Large intestine (tissue), 3 donors: Measurements from ENCODE around the gene LMBR1L. TPM values are rescaled to one million over a fixed set of nuclear protein-coding genes. Genes with fewer than 3 reads are reported as not detected.

Experiments
- DNase-seq, 2 donors: peaks; one replicate each; pipeline versions ENCODE4 v3.0.0 to v3.0.0-alpha.2; 2013
- H3K27ac ChIP-seq: one replicate; pipeline ENCODE4 v1.5.1; 2013; ENCODE audit warnings: low read length
- H3K27me3 ChIP-seq: 2 replicates; pipeline ENCODE4 v1.6.1; 2013; ENCODE audit warnings: low read length; ENCODE audit not compliant: control insufficient read depth, insufficient read depth
- H3K36me3 ChIP-seq: 2 replicates; pipeline ENCODE4 v1.6.1; 2013; ENCODE audit warnings: low read length; ENCODE audit not compliant: control insufficient read depth, insufficient read depth
- H3K4me1 ChIP-seq: one replicate; pipeline ENCODE4 v1.6.1; 2013; ENCODE audit warnings: low read length; ENCODE audit not compliant: control insufficient read depth, insufficient read depth
- H3K4me3 ChIP-seq: one replicate; pipeline ENCODE4 v1.5.1; 2013; ENCODE audit warnings: low read length
- H3K9me3 ChIP-seq: one replicate; pipeline ENCODE4 v1.6.1; 2013; ENCODE audit warnings: mild to moderate bottlenecking, low read depth, low read length, moderate library complexity; ENCODE audit not compliant: control insufficient read depth
- WGBS: methylation state at CpG from one replicate; pipeline ENCODE4 v1.1.5; 2013; ENCODE audit warnings: low lambda C conversion rate; ENCODE audit not compliant: insufficient coverage; 5-methylcytosine and 5-hydroxymethylcytosine counted together
- polyA plus RNA-seq: library from polyadenylated mRNA; unstranded; fragments of 120-200 nt; gene quantifications from one replicate; pipeline ENCODE4 v1.2.1, GENCODE V29; 2013

LMBR1L gene
- polyA plus RNA-seq, 1 donor: 111 TPM

DNA sequence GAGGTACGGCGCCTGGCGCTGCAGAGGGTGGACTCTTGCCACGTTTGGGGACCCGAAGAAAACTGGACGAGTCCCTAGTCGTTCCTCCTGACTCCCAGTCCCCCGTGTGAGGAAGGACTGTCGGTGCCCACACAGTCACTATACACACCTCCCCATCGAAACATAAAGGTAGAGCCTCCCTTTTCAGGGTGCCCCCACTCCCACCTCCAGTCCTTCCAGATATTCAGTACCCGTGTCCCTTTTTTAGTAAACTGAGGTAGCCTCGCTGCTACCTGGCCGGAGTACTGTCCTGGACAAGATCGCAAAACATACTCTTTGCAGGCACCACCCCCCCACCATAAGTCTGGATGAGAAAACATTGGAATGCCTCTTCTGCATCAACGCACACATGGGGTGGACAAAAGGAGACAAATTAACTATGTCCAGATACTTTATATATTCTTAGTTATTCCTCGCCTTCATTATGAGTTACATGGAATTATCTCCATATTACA lies 49.4 kb downstream of the LMBR1L start:
- no peaks in the 10 kb centered on the region for H3K36me3 ChIP-seq
- WGBS: 0% methylated on average over 1 of the region's 16 CpGs
- H3K27me3 ChIP-seq: no peaks in the 10 kb centered on the region
- peak overlapping the region; percentile 67 for H3K4me3 ChIP-seq
- no peaks in the 10 kb centered on the region for H3K9me3 ChIP-seq
- peak overlapping the region; percentile 80 for H3K27ac ChIP-seq
- H3K4me1 ChIP-seq: peaks cover 26% of the 10 kb centered on the region
- DNase-seq: no peak

DNA sequence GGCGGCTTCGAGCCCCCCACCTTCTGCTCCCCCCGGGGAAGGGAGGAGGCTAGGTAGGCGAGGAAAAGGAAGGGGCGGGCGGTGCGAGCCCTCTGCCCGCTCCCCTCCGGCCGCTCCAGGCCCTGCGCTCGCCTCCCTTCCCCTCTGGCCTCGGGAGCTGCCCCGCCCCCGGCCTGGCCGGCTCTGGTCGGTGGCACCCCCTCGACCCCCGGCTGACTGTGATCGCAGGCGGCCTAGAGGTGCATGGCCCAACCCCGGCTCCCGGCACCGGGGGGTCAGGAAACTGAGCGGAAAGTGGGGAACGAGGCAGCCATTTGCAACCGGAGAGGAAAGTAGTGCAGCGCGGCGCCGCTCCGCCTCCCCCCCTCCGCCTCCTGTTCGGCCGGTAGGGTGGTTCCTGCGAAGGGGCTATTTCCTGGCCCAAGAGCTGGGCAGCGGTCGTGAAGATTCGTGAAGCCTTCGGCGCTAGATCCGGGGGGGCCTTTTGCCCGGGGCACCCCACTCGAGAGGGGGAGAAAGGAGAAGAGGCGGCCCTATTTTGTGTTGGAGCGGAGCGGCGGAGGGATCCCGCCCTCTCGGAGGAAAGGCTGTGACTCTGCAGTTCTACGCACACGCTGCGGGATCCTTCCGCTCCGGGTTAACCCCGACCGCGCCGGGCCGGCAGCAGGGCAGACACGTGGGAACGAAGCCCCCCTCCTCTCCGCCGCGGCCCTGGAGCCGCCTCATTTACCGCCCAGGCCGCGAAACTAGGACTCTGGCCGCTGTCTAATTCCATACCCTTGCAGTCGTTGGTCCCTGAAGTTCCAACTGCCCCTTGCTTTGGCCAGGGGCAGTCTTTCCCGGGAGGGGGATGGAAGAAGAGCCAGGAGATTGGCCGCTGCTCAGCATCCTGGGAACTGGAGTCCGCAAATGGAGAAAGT lies 50.1 kb downstream of the LMBR1L start, which contains the start of gene KMT2D:
Gene KMT2D (minus strand): TSS at position 558 of the 920 bp plus-strand sequence. CDS start 5,470 bp downstream, outside the sequence.
- H3K4me3 ChIP-seq: peak within 1 kb of the TSS; percentile 67
- H3K9me3 ChIP-seq: no peaks in the 10 kb centered on the region
- peak; percentile 91 to 98 for DNase-seq
- H3K27me3 ChIP-seq: no peaks in the 10 kb centered on the region
- no CpG with 5 or more reads among the region's 74 CpGs for WGBS
- H3K4me1 ChIP-seq: peaks cover 32% of the 10 kb centered on the region
- peaks cover 3% of the 10 kb centered on the region for H3K36me3 ChIP-seq
- H3K27ac ChIP-seq: peak within 1 kb of the TSS; percentile 80

DNA sequence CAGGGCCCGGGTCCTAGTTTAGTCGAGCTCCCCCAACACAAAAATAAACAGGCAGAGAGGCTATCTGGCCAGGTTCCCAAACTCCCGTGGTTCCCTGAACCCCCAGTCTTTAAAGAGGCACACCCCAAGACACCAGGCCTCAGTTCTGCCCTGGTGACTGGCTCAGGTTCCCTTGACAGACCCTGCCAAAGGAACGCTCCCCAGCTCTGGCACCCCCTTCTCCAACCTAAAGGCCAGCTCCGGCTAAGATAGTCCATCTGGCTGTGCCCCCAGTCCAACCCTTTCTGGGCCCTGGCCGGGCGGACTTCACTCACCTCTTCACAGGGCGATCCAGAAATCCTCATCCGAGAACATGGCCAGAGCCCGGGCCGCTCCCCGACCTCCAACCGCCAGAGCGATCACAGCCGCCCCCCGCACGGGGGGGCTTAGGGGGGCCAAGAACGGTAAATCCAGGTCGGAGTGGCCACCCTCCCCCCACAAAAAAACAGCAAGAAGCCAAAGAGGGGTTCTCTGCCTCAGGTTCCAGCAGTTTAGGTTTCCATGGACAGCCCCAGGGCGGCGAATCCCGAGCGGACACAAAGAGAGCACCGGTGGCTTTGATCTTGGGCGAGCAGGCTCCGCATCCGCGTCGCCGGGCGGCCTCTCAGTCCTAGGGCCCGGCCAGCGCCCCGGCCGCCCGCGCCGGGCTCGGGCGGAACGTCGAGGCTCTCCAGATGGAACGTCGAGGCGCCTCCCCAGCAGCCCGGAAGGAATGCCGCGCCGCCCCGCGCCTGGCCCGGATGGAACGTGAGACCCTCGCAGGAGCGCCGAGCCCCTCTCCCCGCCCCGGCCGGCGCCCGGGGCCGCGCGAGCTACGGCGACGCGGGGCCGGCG lies 51.1 kb downstream of the LMBR1L start:
- H3K9me3 ChIP-seq: no peaks in the 10 kb centered on the region
- peak overlapping the region; percentile 67 for H3K4me3 ChIP-seq
- no peaks in the 10 kb centered on the region for H3K27me3 ChIP-seq
- peaks cover 11% of the 10 kb centered on the region for H3K36me3 ChIP-seq
- no CpG with 5 or more reads among the region's 70 CpGs for WGBS
- H3K27ac ChIP-seq: peak overlapping the region; percentile 80
- DNase-seq: peak in 1 of 2 donors; percentile 41
- H3K4me1 ChIP-seq: peaks cover 34% of the 10 kb centered on the region

DNA sequence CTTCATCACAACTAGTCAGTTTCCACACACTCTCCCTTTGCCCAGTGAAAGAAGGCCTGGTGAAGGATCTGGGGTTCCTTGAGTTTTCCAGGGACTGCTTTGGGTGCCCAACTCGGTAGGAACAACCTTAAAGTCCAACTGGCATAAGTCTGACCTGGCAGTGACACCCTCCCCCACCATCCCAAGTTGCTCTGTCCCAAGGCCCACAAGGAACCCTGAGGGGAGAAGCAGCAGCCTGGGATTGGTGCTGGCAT lies 51.7 kb downstream of the LMBR1L start:
- Histone ChIP-seq H3K4me3 (peak overlapping the region; percentile 67), H3K4me1 (peaks cover 34% of the 10 kb centered on the region), H3K9me3 (no peaks in the 10 kb centered on the region), H3K36me3 (peaks cover 17% of the 10 kb centered on the region), H3K27me3 (no peaks in the 10 kb centered on the region), H3K27ac (no peak overlapping the region)
- WGBS: no CpG with 5 or more reads among the region's 1 CpG
- DNase-seq: no peak

DNA sequence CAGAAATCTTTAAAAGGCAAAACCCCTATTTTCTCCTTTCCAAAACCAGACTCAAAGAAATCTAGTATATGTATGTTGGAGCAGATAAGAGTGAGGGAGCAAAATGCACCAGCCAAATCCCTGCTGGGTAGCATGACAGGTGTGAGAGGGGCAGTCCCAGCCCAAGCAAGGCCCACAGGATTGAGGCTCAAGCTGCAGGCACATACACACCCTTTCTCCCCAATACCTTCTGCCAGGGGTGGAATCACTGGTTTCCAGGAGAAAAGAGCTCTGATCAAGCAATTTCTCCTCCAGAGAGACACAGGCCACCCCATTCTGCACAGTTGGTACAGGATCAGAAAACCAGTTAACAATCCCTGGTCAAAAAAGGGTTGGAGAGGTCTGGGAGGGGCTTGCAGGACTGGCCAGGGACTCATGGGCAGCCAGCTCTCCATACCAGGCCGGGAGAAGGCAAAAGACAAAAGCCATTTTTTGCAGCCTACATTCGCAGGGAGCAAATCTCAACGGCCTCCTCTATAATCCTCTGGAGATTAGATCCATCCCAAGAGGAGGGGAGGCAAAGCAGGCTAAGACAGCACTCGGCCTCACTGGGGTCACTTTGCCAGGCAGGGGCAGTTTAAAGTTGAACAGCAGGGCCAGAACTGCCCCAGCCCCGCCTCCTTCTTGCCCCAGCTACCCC lies 52.1 kb downstream of the LMBR1L start:
- peak overlapping the region; percentile 67 for H3K4me3 ChIP-seq
- H3K4me1 ChIP-seq: peaks cover 34% of the 10 kb centered on the region
- DNase-seq: no peak
- no peaks in the 10 kb centered on the region for H3K9me3 ChIP-seq
- no peaks in the 10 kb centered on the region for H3K27me3 ChIP-seq
- peaks cover 21% of the 10 kb centered on the region for H3K36me3 ChIP-seq
- H3K27ac ChIP-seq: no peak overlapping the region
- WGBS: no CpG with 5 or more reads among the region's 5 CpGs

DNA sequence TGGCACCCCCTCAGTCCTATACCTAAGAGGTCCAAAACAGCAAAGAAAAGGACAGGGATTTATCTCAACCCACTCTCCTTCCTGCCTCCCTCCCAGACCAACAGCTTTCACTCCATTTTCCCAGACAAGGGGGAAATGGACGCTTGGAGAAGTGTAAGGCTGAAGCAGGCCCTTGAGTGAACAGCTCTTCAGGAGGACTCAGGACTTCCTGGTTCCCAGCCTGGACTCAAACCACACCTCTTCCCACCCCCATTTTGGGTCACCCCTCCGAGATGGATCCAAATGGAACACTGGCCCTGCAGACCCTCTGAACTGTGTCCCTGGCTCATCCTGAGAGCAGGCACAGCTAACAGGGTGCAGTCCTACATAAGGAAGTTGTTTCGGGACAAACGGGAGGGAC lies 52.8 kb downstream of the LMBR1L start:
- WGBS: no CpG with 5 or more reads among the region's 4 CpGs
- Histone ChIP-seq H3K27me3 (no peaks in the 10 kb centered on the region), H3K4me3 (peak overlapping the region; percentile 67), H3K9me3 (no peaks in the 10 kb centered on the region), H3K27ac (no peak overlapping the region), H3K4me1 (peaks cover 34% of the 10 kb centered on the region), H3K36me3 (peaks cover 28% of the 10 kb centered on the region)
- DNase-seq: no peak

DNA sequence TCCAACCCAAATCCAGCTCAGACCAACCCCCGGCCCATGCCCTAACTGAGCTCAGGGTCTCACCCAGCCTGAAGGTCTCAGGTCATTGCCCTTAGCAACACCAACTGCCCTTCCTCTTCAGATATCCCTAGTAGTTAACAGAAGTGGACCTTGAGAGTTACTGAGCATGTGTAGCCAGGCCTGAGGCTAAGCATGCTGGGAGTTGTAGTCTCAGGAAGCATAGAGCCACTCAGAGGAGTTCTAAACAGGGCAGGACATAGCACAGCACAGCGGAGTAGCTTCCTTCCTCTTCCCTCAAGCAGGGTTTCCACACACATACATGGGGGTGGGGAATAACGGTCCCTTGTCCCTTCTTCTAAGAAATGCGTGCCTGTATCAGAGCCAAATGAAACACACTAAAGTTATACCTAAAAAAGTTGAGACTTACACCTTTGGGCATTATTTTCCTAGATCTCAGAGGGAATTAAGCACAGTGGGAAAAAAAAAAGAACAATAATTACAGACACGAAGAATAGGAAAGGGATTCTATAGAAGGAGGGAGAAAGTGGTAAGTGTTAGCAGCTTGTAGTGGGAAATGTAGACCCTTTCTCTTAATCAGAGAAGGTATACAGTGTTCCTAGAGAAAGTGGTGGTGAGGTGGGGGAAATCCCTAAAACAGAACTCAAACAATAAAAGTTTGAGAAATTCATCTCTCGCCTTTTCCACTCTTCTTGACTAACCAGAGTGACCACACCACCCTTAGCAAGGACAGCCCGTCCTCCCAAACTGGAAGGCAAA lies 54.5 kb downstream of the LMBR1L start:
- peak; percentile 55 to 58 for DNase-seq
- H3K36me3 ChIP-seq: peaks cover 45% of the 10 kb centered on the region
- no peak overlapping the region for H3K27ac ChIP-seq
- WGBS: 43% methylated on average over 1 of the region's 7 CpGs
- no peak overlapping the region for H3K4me3 ChIP-seq
- H3K27me3 ChIP-seq: no peaks in the 10 kb centered on the region
- peaks cover 30% of the 10 kb centered on the region for H3K4me1 ChIP-seq
- no peaks in the 10 kb centered on the region for H3K9me3 ChIP-seq

DNA sequence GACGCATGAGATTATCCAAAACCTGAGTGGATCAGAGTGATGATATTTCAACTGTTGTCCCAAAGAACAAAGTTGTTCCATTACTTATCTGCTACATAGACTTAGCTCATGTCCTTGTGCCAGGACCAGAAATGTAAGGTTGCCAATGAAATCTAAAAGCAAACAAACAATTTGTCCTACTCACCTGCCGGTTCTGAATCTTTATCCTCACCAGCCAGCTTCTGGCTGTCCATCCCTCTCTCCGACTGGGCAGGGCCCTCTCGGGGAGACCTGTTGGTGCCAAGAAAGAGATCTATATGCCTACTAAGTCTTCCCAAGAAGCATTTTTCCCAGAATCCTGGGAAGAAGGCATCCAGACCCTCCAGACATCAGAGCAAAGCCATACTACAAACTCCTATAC lies 55.6 kb downstream of the LMBR1L start:
- Histone ChIP-seq H3K4me1 (peaks cover 29% of the 10 kb centered on the region), H3K27ac (no peak overlapping the region), H3K27me3 (no peaks in the 10 kb centered on the region), H3K36me3 (peaks cover 55% of the 10 kb centered on the region), H3K4me3 (no peak overlapping the region), H3K9me3 (no peaks in the 10 kb centered on the region)
- no peak for DNase-seq
- WGBS: no CpG with 5 or more reads among the region's 4 CpGs

DNA sequence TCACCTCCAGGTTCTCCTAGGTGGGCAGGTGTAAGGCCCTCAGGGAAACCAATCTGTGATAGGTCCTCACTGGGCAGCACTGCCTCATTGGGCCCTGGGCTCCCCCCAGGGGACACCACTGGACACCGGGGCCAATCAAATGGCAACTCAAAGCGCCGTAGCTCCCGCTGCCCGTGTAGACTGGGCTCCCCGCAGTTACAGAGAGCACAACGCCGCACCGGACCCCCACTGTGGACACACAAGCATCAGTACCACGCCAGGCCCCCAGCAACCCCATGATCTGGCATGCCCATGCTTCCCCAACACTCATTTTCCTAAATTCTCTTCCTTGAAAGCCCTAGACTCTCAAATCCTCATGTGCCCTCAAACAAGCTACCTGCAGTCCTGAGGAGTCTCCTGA lies 56.1 kb downstream of the LMBR1L start:
- WGBS: no CpG with 5 or more reads among the region's 10 CpGs
- Histone ChIP-seq H3K9me3 (no peaks in the 10 kb centered on the region), H3K36me3 (peaks cover 61% of the 10 kb centered on the region), H3K4me3 (no peak overlapping the region), H3K27me3 (no peaks in the 10 kb centered on the region), H3K27ac (no peak overlapping the region), H3K4me1 (peaks cover 29% of the 10 kb centered on the region)
- DNase-seq: no peak
